Caco-2 (cell line): ENCODE results near the gene DPPA2. TPM values are rescaled to one million over a fixed set of nuclear protein-coding genes. Genes with fewer than 3 reads are reported as not detected.

Experiments used
- BruUV-seq: library from RNA; stranded (reverse); fragments of 400-500 nt; replicated peaks from 2 replicates; lab custom pipeline; 2021; lab: Mats Ljungman, UMichigan
- CTCF ChIA-PET: fragments of 300-600 bp; sonication (Branson Sonifier 250); formaldehyde crosslinking; loops from one replicate; lab custom pipeline; 2022; ENCODE audit warnings: antibody characterized with exemption; lab: Charles Lee
- POLR2A ChIA-PET: fragments of 300-600 bp; sonication (Branson Sonifier 250); formaldehyde crosslinking; loops from one replicate; lab custom pipeline; 2022; ENCODE audit warnings: antibody characterized with exemption; lab: Charles Lee
- DNase-seq, 2 experiments: peaks; one replicate each; pipeline versions ENCODE4 v3.0.0 to v3.0.0-alpha.2; 2020 to 2022
- H3K27me3 ChIP-seq: replicated peaks from 2 replicates; pipeline ENCODE4 v1.6.0; 2011; ENCODE audit warnings: low read length; ENCODE audit not compliant: control insufficient read depth, insufficient read depth
- H3K36me3 ChIP-seq: 2 replicates; pipeline ENCODE4 v1.5.1; 2011; ENCODE audit warnings: low read length; ENCODE audit not compliant: control insufficient read depth, insufficient read depth
- H3K4me1 ChIP-seq: fragments of 250-450 bp; sonication (Bioruptor Pico); 2 replicates; pipeline ENCODE4 v1.5.1; 2020; ENCODE audit warnings: mild to moderate bottlenecking
- H3K4me3 ChIP-seq: 2 replicates; pipeline ENCODE4 v1.5.1; 2011; ENCODE audit warnings: low read depth, mild to moderate bottlenecking, control low read depth, low read length
- H3K9me3 ChIP-seq: fragments of 250-450 bp; sonication (Bioruptor Pico); 2 replicates; pipeline ENCODE4 v1.5.1; 2020; ENCODE audit warnings: mild to moderate bottlenecking, moderate library complexity
- H3K27ac Mint-ChIP-seq: one replicate; pipeline ENCODE4 v1.8.0; 2022; ENCODE audit warnings: mixed read lengths; ENCODE audit not compliant: unreplicated experiment
- H3K27me3 Mint-ChIP-seq: one replicate; pipeline ENCODE4 v1.8.0; 2022; ENCODE audit warnings: mixed read lengths; ENCODE audit not compliant: insufficient read depth, unreplicated experiment
- H3K36me3 Mint-ChIP-seq: one replicate; pipeline ENCODE4 v1.8.0; 2022; ENCODE audit warnings: mild to moderate bottlenecking, mixed read lengths; ENCODE audit not compliant: insufficient read depth, unreplicated experiment
- H3K4me1 Mint-ChIP-seq: one replicate; pipeline ENCODE4 v1.8.0; 2022; ENCODE audit warnings: low read depth, mixed read lengths; ENCODE audit not compliant: unreplicated experiment
- H3K4me3 Mint-ChIP-seq: one replicate; pipeline ENCODE4 v1.8.0; 2022; ENCODE audit warnings: mild to moderate bottlenecking, moderate library complexity, mixed read lengths; ENCODE audit not compliant: unreplicated experiment
- H3K9me3 Mint-ChIP-seq: one replicate; pipeline ENCODE4 v1.8.0; 2022; ENCODE audit warnings: mixed read lengths; ENCODE audit not compliant: unreplicated experiment
- CTCF ChIP-seq, 2 experiments: fragments of 200-600 bp in 1 of 2; IDR thresholded peaks; 1 replicate in 1 of 2; 2 replicates in 1 of 2; pipeline versions ENCODE4 v1.5.1 to v1.8.0; 2011 to 2022; ENCODE audit warnings: antibody characterized with exemption in 1 of 2, control low read depth in 1 of 2, inconsistent platforms in 1 of 2, low read depth in 1 of 2, low read length in 1 of 2, mild to moderate bottlenecking in 1 of 2, moderate library complexity in 1 of 2; ENCODE audit not compliant: insufficient read depth in 1 of 2, severe bottlenecking in 1 of 2, unreplicated experiment in 1 of 2
- intact Hi-C: fragments of 100-400 bp; cut with micrococcal nuclease; formaldehyde crosslinking; loops from one replicate; pipeline ENCODE4 v1.10.0; 2022; ENCODE audit not compliant: unreplicated experiment
- total RNA-seq: library from RNA; stranded (reverse); gene quantifications from 2 replicates; pipeline ENCODE4 v1.2.3, GENCODE V29; 2022

DPPA2 gene
- total RNA-seq, 1 experiment from 2014 or later: not detected

GRCh38 chr3:109339197-109339596, 22.9 kb upstream of the DPPA2 start:
- no peaks in the 10 kb centered on the region for H3K4me1 ChIP-seq
- no peaks in the 10 kb centered on the region for H3K36me3 ChIP-seq
- H3K9me3 ChIP-seq: no peaks in the 10 kb centered on the region
- TF ChIP-seq CTCF (IDR thresholded peaks at IDR 0.05; ENCODE audit: insufficient read depth in 1 of 2, low read depth in 1 of 2, low read length in 1 of 2, severe bottlenecking in 1 of 2, unreplicated experiment in 1 of 2): no peak
- no peak overlapping the region for H3K4me3 ChIP-seq
- no peaks in the 10 kb centered on the region for H3K27me3 Mint-ChIP-seq
- peaks cover 14% of the 10 kb centered on the region for H3K4me1 Mint-ChIP-seq
- CTCF ChIA-PET: no interaction called here
- POLR2A ChIA-PET: no interaction called here
- no peaks in the 10 kb centered on the region for H3K27me3 ChIP-seq
- H3K27ac Mint-ChIP-seq: no peak overlapping the region
- BruUV-seq: no TSS peak
- H3K4me3 Mint-ChIP-seq: no peak overlapping the region
- H3K9me3 Mint-ChIP-seq: peaks cover 10% of the 10 kb centered on the region
- no peak for DNase-seq
- H3K36me3 Mint-ChIP-seq: no peaks in the 10 kb centered on the region
- intact Hi-C loops: no loop called here

- no peak for TF ChIP-seq CTCF (IDR thresholded peaks at IDR 0.05; ENCODE audit: insufficient read depth in 1 of 2, low read depth in 1 of 2, low read length in 1 of 2, severe bottlenecking in 1 of 2, unreplicated experiment in 1 of 2)
- BruUV-seq: no TSS peak
- CTCF ChIA-PET: no interaction called here
- no peak overlapping the region for H3K27ac Mint-ChIP-seq
- no peaks in the 10 kb centered on the region for H3K27me3 Mint-ChIP-seq
- H3K4me3 Mint-ChIP-seq: no peak overlapping the region
- intact Hi-C loops: no loop called here
- no peak for DNase-seq
- no peaks in the 10 kb centered on the region for H3K36me3 Mint-ChIP-seq
- H3K4me1 Mint-ChIP-seq: peaks cover 14% of the 10 kb centered on the region
- Histone ChIP-seq H3K4me3 (no peak overlapping the region), H3K4me1 (no peaks in the 10 kb centered on the region), H3K9me3 (no peaks in the 10 kb centered on the region), H3K36me3 (no peaks in the 10 kb centered on the region), H3K27me3 (no peaks in the 10 kb centered on the region)
- POLR2A ChIA-PET: no interaction called here
- peaks cover 10% of the 10 kb centered on the region for H3K9me3 Mint-ChIP-seq
These were observed 22.0 kb upstream of the DPPA2 start for GRCh38 chr3:109338322-109338721.

- no peak within 1 kb of the TSS for H3K4me3 ChIP-seq
- POLR2A ChIA-PET: no interaction called here
These were observed 21.1 kb upstream of the DPPA2 start, which contains the start of gene DPPA4 for GRCh38 chr3:109337393-109337792. Gene DPPA4 (minus strand): TSS chr3:109337546. CDS start chr3:109337517, 29 bp downstream.

More at GRCh38 chr3:109337393-109337792, 21.1 kb upstream of the DPPA2 start, which contains the start of gene DPPA4:
- H3K9me3 ChIP-seq: no peaks in the 10 kb centered on the region
- H3K4me3 Mint-ChIP-seq: no peak within 1 kb of the TSS
- intact Hi-C loops: no loop called here
- H3K27ac Mint-ChIP-seq: no peak within 1 kb of the TSS
- CTCF ChIA-PET: no interaction called here
- H3K36me3 ChIP-seq: no peaks in the 10 kb centered on the region
- peaks cover 14% of the 10 kb centered on the region for H3K4me1 Mint-ChIP-seq
- no peaks in the 10 kb centered on the region for H3K27me3 ChIP-seq
- no peak for TF ChIP-seq CTCF (IDR thresholded peaks at IDR 0.05; ENCODE audit: insufficient read depth in 1 of 2, low read depth in 1 of 2, low read length in 1 of 2, severe bottlenecking in 1 of 2, unreplicated experiment in 1 of 2)
- H3K4me1 ChIP-seq: no peaks in the 10 kb centered on the region
- no TSS peak for BruUV-seq
- H3K36me3 Mint-ChIP-seq: no peaks in the 10 kb centered on the region
- no peaks in the 10 kb centered on the region for H3K27me3 Mint-ChIP-seq
- peaks cover 10% of the 10 kb centered on the region for H3K9me3 Mint-ChIP-seq
- no peak for DNase-seq
